HG03196 (cell line): Measurements from ENCODE around the gene CHST11.

ENCODE experiments used
- ATAC-seq: cut with Tn5 transposase; IDR thresholded peaks from one replicate; pipeline ENCODE4 v1.9.1; 2021; ENCODE audit not compliant: unreplicated experiment

The CHST11 gene

DNA sequence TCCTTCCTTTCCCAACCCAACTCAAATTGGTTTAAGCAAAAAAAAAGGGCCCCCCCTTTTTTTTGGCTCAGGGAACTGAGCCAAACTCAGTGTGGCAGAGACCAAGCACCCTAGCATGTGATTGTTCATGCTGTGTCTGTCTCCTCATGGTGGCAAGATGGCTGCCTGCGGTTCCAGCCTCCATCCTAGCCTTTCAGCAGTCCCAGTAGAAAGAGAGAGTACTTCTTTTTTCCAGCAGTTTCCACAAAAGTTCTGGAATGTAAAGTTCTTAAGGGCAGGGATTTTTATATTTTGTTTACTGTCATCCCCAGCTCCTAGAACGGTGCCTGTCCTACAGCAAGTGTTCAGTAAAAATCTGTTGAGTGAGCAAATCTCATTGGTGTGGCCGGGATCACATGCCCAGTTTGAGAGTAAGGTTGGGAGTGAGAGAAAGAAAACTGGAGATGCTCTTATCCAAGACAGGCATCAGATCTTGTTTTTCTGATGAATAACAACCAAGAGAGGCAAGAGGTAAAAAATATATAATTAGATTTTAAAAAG, 22.4 kb downstream of the CHST11 start:
- ATAC-seq, result no peak

- no peak for ATAC-seq
These were observed 23.3 kb downstream of the CHST11 start for GRCh38 chr12:104480012-104480411.

- no peak for ATAC-seq
These were observed 24.2 kb downstream of the CHST11 start for GRCh38 chr12:104480826-104481440.

- no peak for ATAC-seq
These were observed 25.4 kb downstream of the CHST11 start for GRCh38 chr12:104482113-104482512.

DNA sequence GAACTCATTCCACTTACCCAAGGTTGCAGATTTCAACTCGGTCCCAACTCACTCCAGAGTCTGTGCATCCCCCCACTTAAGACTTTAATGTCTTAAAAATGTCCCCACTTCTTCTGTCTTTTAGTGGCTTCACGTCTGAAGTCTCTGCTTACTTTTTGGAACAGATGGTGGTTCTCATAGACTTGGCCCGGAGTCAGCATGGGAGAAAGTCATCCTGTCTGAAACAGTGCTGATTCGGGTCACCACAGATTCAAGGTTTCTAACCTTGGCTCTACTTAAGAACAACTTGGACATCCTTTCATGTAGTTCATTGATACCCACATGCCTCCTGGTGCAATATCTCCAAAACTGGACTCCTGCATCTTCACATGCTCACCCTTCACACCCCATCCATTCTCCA, 26.0 kb downstream of the CHST11 start:
- ATAC-seq, result no peak

GRCh38 chr12:104484079-104484478, 27.3 kb downstream of the CHST11 start:
- no peak for ATAC-seq

DNA sequence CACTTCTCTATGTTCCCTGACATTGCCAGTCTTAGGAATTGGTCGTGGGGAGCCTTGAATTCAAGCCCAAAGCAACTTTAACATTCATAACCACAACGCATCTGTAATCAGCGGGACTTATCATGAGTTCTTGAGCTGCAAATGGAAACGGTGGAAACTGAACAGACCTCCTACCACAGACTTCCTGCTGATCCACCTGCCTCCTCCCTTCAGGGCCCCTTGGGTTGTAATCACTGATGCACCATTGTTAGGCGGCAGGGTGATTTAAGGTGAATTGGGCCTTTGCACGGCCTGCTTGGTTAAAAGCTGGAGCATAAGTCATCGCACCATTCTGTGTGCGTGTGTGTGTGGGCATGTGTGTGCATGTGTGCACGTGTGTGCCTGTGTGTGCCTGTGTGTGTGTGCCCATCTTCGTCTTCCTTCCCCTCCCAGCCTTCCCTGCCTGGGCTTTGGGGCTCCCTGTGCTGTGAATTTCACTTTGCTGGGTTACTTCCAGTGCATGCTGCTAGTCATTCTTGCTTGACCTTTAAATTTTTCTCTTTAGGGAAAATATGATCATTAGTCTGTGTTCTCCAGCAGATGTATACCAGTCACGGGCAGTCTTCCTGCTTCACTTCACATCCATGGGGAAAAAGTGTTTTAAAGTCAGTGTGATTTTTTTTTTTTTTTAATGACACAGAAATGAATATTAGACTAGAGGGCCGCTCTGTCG, 29.1 kb downstream of the CHST11 start:
- no peak for ATAC-seq

GRCh38 chr12:104486363-104486750, 29.6 kb downstream of the CHST11 start:
- ATAC-seq, result no peak

DNA sequence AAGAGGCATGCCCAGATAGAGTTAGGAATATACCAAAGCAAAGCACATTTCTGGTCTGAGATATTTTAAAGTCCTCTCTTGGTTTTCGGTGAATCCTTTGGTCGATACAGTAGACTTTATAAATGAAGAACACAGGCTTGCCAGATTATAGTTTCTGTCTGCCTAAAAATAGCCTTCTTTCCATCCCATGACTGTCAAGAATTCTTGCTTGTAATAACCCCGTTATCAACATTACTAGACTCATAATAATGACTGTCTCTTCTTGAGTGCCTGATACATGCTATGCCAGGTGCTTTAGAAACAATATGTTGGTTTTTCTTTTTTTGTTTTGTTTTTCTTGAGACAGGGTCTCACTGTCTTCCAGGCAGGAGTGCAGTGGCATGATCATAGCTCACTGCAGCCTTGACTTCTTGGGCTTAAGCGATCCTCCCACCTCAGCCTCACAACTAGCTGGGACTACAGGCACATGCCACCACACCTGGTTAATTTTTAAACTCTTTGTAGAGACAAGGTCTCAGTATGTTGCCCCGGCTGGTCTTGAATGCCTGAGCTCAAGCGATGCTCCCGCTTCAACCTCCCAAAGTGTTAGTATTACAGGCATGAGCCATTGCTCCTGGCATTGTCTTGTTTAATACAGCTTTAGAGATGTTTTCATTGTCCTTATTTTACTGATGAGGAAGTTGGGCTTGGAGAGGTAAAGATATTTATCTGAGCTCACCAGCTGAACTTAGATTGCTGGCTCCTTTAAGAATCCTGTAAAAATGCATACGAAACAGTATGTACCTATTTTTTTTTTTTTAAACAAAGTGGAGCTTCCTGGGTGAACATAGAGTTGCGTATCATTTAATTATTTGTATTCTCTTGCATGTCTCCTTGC, 30.4 kb downstream of the CHST11 start:
- no peak for ATAC-seq

- ATAC-seq, result no peak
These were observed 31.6 kb downstream of the CHST11 start for GRCh38 chr12:104488374-104488773.

DNA sequence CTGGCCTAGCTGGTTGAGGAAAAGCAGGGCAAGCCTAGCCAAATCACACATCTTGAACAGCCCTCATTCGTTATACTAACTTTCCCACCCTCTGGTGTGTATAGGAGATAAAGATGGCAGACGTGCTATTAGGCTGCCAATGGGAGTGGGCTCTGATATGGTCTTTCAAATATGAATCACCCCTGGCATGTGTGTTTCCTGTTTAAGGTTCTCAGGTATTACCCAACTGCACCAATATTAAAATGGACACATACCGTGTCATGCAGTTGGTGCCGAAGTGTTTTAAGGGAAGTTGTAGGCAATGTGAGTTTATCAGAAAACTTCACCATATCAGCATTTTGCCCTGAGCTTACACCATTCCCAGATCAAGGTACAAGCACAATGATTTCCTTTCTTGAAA, 33.4 kb downstream of the CHST11 start:
- no peak for ATAC-seq

DNA sequence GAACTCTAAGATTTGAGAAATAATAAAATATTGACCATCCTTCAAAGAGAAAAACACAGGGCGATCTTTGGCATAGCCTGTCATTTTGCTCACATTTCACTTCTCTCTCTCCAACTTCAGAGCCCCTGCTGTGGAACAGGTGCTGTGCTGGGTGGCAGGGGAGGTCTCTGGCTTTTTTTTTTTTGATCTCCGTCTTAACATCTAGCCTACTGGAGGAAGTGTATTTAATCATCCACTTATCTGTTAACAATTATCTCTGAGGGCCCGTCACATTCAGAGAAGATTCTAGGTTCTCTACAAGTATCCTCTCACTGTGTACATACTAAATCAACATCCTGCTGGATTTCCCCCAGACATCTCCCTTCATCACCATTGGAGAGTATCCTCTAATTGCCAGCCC, 34.1 kb downstream of the CHST11 start:
- ATAC-seq, result no peak

DNA sequence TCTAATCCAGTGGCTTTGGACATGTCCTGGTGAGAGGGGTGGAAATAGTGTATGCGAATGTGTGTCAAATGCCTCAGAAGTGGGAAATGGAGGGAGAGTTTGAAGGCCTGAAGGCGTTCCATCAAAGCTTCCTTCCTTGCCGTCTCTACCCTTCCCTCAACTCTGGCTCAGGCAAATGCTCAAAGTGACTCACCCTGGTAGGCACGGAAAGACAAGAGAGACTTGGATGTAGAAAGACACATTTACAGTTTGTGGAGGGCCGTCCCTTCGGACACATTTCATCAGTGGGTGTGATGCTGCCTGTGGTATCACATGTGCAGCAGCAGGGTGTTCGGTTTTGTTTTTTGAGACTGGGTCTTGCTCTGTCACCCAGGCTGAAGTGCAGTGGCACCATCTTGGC, 36.7 kb downstream of the CHST11 start:
- ATAC-seq, result no peak

DNA sequence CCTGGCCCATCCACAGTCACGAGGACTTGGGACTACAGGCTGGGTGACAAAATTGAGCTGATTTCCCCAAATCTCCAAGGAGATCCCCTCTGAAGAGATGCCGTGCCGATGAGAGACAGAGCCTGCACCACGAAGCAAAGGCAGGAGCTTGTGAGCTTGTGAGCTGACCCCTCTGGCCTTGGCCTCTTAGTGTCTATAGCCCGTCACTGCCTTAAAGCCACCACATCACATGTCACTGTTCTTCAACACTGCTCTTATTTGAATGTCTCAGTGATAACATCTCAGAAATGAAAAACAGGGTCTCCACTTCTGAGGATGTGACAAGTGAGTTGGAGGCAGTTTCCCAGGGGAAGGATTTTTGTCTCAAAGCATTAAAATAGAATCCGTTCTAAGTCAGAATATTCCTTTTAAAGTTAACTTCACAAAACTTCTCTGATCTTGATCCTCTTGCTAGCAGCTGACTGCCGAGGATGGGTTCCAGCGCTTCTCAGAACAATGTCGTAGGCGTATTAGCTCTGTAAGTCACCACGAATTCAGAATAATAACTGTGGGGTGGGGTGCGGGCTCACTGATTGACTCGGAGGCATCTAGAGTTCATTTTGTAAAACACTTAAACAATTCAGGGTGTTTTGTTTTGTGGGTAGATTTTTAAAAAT, 37.5 kb downstream of the CHST11 start:
- ATAC-seq, result no peak

DNA sequence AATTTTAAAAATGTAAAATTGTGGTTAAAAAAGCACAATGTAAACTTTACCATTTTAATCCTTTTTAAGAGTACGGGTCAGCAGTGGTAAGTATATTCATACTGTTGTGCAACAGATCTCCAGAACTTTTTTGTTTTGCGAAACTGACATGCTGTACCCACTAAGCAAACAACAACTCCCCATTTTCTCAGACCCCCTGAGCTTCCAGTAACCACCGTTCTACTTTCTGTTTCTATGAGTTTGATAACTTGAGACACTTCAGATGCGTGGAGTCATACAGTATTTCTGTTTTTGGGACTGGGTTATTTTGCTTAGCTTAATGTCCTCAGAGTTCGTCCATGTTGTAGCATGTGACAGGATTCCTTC, 38.0 kb downstream of the CHST11 start:
- no peak for ATAC-seq

DNA sequence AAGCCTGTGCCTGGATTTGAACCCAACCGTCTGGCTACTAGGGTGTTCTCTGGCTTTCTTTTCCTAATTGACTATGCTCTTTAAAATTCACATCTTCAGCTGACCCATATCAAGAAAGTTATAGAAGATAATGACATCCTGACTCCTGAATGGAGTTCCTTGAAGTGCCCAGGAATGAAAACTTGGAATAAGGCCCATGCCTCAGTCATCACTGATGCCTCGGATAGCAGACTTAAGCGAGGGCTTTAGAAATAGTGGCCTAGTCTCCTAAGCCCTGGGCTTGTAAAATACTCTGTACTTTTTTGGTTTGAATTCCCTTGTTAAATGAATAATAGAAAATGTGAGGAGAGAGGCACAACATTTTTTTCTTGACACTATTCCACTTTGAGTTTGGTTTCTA, 39.0 kb downstream of the CHST11 start:
- no peak for ATAC-seq

GRCh38 chr12:104496336-104496735, 39.6 kb downstream of the CHST11 start:
- ATAC-seq, result no peak

DNA sequence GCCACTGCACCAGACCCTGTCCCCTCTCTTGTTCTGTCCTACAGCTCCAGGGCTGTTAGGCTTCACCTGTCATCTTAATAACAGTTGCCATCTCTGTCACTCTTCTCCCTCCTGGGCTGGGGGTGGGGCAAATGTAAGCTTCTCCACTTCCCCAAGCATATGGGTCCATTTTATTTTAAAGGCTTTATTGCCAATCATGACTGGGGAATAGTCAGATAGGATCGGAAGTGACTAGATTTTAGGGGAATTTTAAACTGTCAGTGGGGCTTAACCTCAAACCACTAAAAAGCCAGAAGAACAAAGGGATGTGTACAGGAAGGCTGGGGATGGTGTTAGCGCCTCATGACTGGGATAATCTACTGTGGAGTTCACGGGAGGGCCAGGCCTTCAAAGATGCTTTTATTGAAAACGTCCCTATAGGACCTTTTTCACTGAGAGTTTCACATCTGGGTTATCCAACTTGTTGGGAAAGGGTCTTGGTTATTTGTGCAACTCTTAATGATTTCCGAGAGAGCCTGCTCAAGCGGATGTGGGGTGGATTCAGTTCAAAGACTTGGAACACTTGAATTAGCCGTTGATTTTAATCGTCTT, 41.6 kb downstream of the CHST11 start:
- no peak for ATAC-seq

- no peak for ATAC-seq
These were observed 43.1 kb downstream of the CHST11 start for GRCh38 chr12:104499668-104500332.

GRCh38 chr12:104501115-104501514, 44.4 kb downstream of the CHST11 start:
- ATAC-seq, result no peak
